Measurements from ENCODE around the gene CYP4F12. TPM values are rescaled to one million over a fixed set of nuclear protein-coding genes. Genes with fewer than 3 reads are reported as not detected.

CYP4F12 gene
- total RNA-seq, 1 donor from 2014 or later, result not detected

- DNase-seq (ENCODE audit: low read depth, low spot score), result no peak
- Mint-ChIP-seq H3K27me3 (ENCODE audit: low read depth) (no peaks in the 10 kb centered on the region), H3K36me3 (ENCODE audit: low read depth) (peaks cover 10% of the 10 kb centered on the region), H3K4me1 (no peaks in the 10 kb centered on the region), H3K4me3 (no peak overlapping the region), H3K9me3 (peaks cover 20% of the 10 kb centered on the region), H3K27ac (ENCODE audit: unreplicated experiment) (no peak overlapping the region)
- TF ChIP-seq CTCF (conservative IDR thresholded peaks at IDR 0.05), result no peak
These were observed 33.3 kb upstream of the CYP4F12 start for GRCh38 chr19:15639596-15639995.

GRCh38 chr19:15640294-15640903 lies 32.5 kb upstream of the CYP4F12 start, which contains the start of gene CYP4F3:
Gene CYP4F3, plus strand, starts transcription at chr19:15640897. Its CDS starts 519 bp downstream, at chr19:15641416.
- no peaks in the 10 kb centered on the region for H3K4me1 Mint-ChIP-seq
- H3K27ac Mint-ChIP-seq (ENCODE audit: unreplicated experiment), result no peak within 1 kb of the TSS
- TF ChIP-seq CTCF (conservative IDR thresholded peaks at IDR 0.05), result no peak
- no peak within 1 kb of the TSS for H3K4me3 Mint-ChIP-seq
- H3K27me3 Mint-ChIP-seq (ENCODE audit: low read depth), result no peaks in the 10 kb centered on the region
- no peak for DNase-seq (ENCODE audit: low read depth, low spot score)
- peaks cover 10% of the 10 kb centered on the region for H3K36me3 Mint-ChIP-seq (ENCODE audit: low read depth)
- peaks cover 22% of the 10 kb centered on the region for H3K9me3 Mint-ChIP-seq

GRCh38 chr19:15640904-15641597 lies 31.8 kb upstream of the CYP4F12 start:
- Mint-ChIP-seq H3K36me3 (ENCODE audit: low read depth) (peaks cover 10% of the 10 kb centered on the region), H3K4me3 (no peak overlapping the region), H3K27me3 (ENCODE audit: low read depth) (no peaks in the 10 kb centered on the region), H3K4me1 (no peaks in the 10 kb centered on the region), H3K9me3 (peaks cover 25% of the 10 kb centered on the region), H3K27ac (ENCODE audit: unreplicated experiment) (no peak overlapping the region)
- DNase-seq (ENCODE audit: low read depth, low spot score), result no peak
- TF ChIP-seq CTCF (conservative IDR thresholded peaks at IDR 0.05), result no peak

GRCh38 chr19:15641901-15642491 lies 30.9 kb upstream of the CYP4F12 start:
- H3K4me1 Mint-ChIP-seq, result no peaks in the 10 kb centered on the region
- H3K36me3 Mint-ChIP-seq (ENCODE audit: low read depth), result peaks cover 10% of the 10 kb centered on the region
- H3K4me3 Mint-ChIP-seq, result no peak overlapping the region
- H3K9me3 Mint-ChIP-seq, result peaks cover 30% of the 10 kb centered on the region
- no peak for DNase-seq (ENCODE audit: low read depth, low spot score)
- H3K27me3 Mint-ChIP-seq (ENCODE audit: low read depth), result no peaks in the 10 kb centered on the region
- TF ChIP-seq CTCF (conservative IDR thresholded peaks at IDR 0.05), result no peak
- H3K27ac Mint-ChIP-seq (ENCODE audit: unreplicated experiment), result no peak overlapping the region

- DNase-seq (ENCODE audit: low read depth, low spot score), result no peak
- Mint-ChIP-seq H3K27ac (ENCODE audit: unreplicated experiment) (no peak overlapping the region), H3K9me3 (peaks cover 28% of the 10 kb centered on the region), H3K4me3 (no peak overlapping the region), H3K4me1 (no peaks in the 10 kb centered on the region), H3K27me3 (ENCODE audit: low read depth) (no peaks in the 10 kb centered on the region), H3K36me3 (ENCODE audit: low read depth) (peaks cover 10% of the 10 kb centered on the region)
- no peak for TF ChIP-seq CTCF (conservative IDR thresholded peaks at IDR 0.05)
These were observed 30.1 kb upstream of the CYP4F12 start for GRCh38 chr19:15642807-15643206.

Data from neural crest cell (in vitro differentiated cells).